SK-N-SH (cell line): ENCODE measurements around the gene OR10H5. TPM values are rescaled to one million over a fixed set of nuclear protein-coding genes. Genes with fewer than 3 reads are reported as not detected.

Source experiments
- CTCF ChIA-PET: fragments of 300-600, 350-600 bp; formaldehyde crosslinking; extraction: SDS; loops from one replicate; lab custom pipeline; 2021; lab: Yijun Ruan, JAX
- POLR2A ChIA-PET: fragments of 350-600 bp; sonication (Branson Sonifier 250); formaldehyde crosslinking; extraction: SDS; loops from one replicate; lab custom pipeline; 2020; ENCODE audit warnings: antibody characterized with exemption, inconsistent platforms; lab: Yijun Ruan, JAX
- DNase-seq: peaks from one replicate; pipeline ENCODE4 v3.0.0; 2012
- H2AFZ ChIP-seq: fragments of 200-600 bp; sonication (generic); 2 replicates; pipeline ENCODE4 v1.8.1; 2016; ENCODE audit warnings: antibody characterized with exemption, mild to moderate bottlenecking, low read depth
- H3F3A ChIP-seq: fragments of 200-600 bp; sonication (generic); replicated peaks from 2 replicates; pipeline ENCODE3; 2016; ENCODE audit warnings: antibody characterized with exemption, mild to moderate bottlenecking; ENCODE audit not compliant: insufficient read depth
- H3K27ac ChIP-seq, 2 experiments: fragments of 200-500 bp in 1 of 2; fragments of 200-600 bp in 1 of 2; sonication (Bioruptor generic) in 1 of 2; sonication (generic), shearing (Covaris generic) in 1 of 2; 2 replicates each; pipeline versions ENCODE4 v1.5.1 to v1.6.1; 2014 to 2016; ENCODE audit warnings: low read depth in 2 of 2, inconsistent platforms in 1 of 2, low read length in 1 of 2, mild to moderate bottlenecking in 1 of 2, mixed read lengths in 1 of 2
- H3K27me3 ChIP-seq: fragments of 200-600 bp; sonication (generic), shearing (Covaris generic); 2 replicates; pipeline ENCODE4 v1.6.1; 2016; ENCODE audit warnings: mixed run types; ENCODE audit not compliant: insufficient read depth
- H3K36me3 ChIP-seq, 2 experiments: fragments of 200-500 bp in 1 of 2; fragments of 200-600 bp in 1 of 2; sonication (Bioruptor generic) in 1 of 2; sonication (generic) in 1 of 2; replicated peaks in 1 of 2; 2 replicates each; pipeline versions ENCODE3 to v1.5.1; 2014 to 2016; ENCODE audit warnings: low read length in 1 of 2, mild to moderate bottlenecking in 1 of 2; ENCODE audit not compliant: insufficient read depth in 2 of 2, control insufficient read depth in 1 of 2
- H3K4me1 ChIP-seq, 2 experiments: fragments of 200-500 bp in 1 of 2; fragments of 200-600 bp in 1 of 2; sonication (Bioruptor generic) in 1 of 2; sonication (generic), shearing (Covaris generic) in 1 of 2; 2 replicates each; pipeline versions ENCODE4 v1.5.1 to v1.6.1; 2014 to 2016; ENCODE audit warnings: low read depth in 1 of 2, low read length in 1 of 2, mixed run types in 1 of 2; ENCODE audit not compliant: insufficient read depth in 2 of 2, control insufficient read depth in 1 of 2
- H3K4me2 ChIP-seq: fragments of 200-600 bp; sonication (generic), shearing (Covaris generic); 2 replicates; pipeline ENCODE4 v1.6.1; 2017; ENCODE audit warnings: mixed run types
- H3K4me3 ChIP-seq, 2 experiments: fragments of 200-500 bp in 1 of 2; fragments of 200-600 bp in 1 of 2; sonication (Bioruptor generic) in 1 of 2; sonication (generic), shearing (Covaris generic) in 1 of 2; 2 replicates each; pipeline versions ENCODE4 v1.5.1 to v1.8.1; 2014 to 2016; ENCODE audit warnings: low read depth in 2 of 2, inconsistent platforms in 1 of 2, low read length in 1 of 2, mild to moderate bottlenecking in 1 of 2, mixed read lengths in 1 of 2, moderate library complexity in 1 of 2
- H3K79me2 ChIP-seq: fragments of 200-600 bp; sonication (generic); 2 replicates; pipeline ENCODE4 v1.8.1; 2017; ENCODE audit warnings: mild to moderate bottlenecking; ENCODE audit not compliant: insufficient read depth
- H3K9ac ChIP-seq: fragments of 200-600 bp; sonication (generic); 2 replicates; pipeline ENCODE4 v1.6.1; 2017; ENCODE audit warnings: mixed run types
- H3K9me2 ChIP-seq: fragments of 200-600 bp; sonication (generic); 2 replicates; pipeline ENCODE4 v1.6.1; 2017; ENCODE audit warnings: mixed run types
- H3K9me3 ChIP-seq: fragments of 200-600 bp; sonication (generic); 2 replicates; pipeline ENCODE4 v1.6.1; 2017; ENCODE audit warnings: mixed run types, mild to moderate bottlenecking, moderate library complexity
- H4K20me1 ChIP-seq: fragments of 200-600 bp; sonication (generic); 2 replicates; pipeline ENCODE4 v1.6.1; 2017; ENCODE audit warnings: mild to moderate bottlenecking, mixed run types; ENCODE audit not compliant: insufficient read depth
- EP300 ChIP-seq, 2 experiments: IDR thresholded peaks; 2 replicates each; pipeline versions ENCODE4 v1.4.0 to v1.6.1; 2012; ENCODE audit warnings: borderline replicate concordance in 1 of 2, low read depth in 1 of 2, low read length in 1 of 2
- EZH2phosphoT487 ChIP-seq: fragments of 200-600 bp; sonication (generic); IDR thresholded peaks from 2 replicates; pipeline ENCODE4 v1.6.1; 2017; ENCODE audit warnings: low read depth, mixed run types, mild to moderate bottlenecking, antibody characterized with exemption, moderate library complexity, borderline replicate concordance
- FOSL2 ChIP-seq: IDR thresholded peaks from 2 replicates; pipeline ENCODE4 v1.4.0; 2012; ENCODE audit warnings: low read depth, mild to moderate bottlenecking, moderate library complexity, borderline replicate concordance
- FOXJ3 ChIP-seq: sonication (generic); formaldehyde crosslinking; IDR thresholded peaks from 2 replicates; pipeline ENCODE4 v1.5.1; 2020; ENCODE audit warnings: mild to moderate bottlenecking, missing genetic modification reagents
- GATA2 ChIP-seq: sonication (generic); formaldehyde crosslinking; IDR thresholded peaks from 2 replicates; pipeline ENCODE4 v1.5.0; 2020; ENCODE audit warnings: mild to moderate bottlenecking, missing genetic modification reagents
- JUND ChIP-seq: IDR thresholded peaks from 2 replicates; pipeline ENCODE4 v1.4.0; 2012
- MEF2A ChIP-seq: IDR thresholded peaks from 2 replicates; pipeline ENCODE4 v1.4.0; 2012; ENCODE audit warnings: low read depth, borderline replicate concordance
- MXI1 ChIP-seq: IDR thresholded peaks from 2 replicates; pipeline ENCODE4 v1.6.1; 2012; ENCODE audit warnings: mild to moderate bottlenecking, low read depth, low read length, improper control_type of control experiment
- NFIC ChIP-seq: IDR thresholded peaks from 2 replicates; pipeline ENCODE4 v1.4.0; 2012; ENCODE audit warnings: borderline replicate concordance
- NRF1 ChIP-seq: IDR thresholded peaks from 2 replicates; pipeline ENCODE4 v1.6.1; 2012; ENCODE audit warnings: low read depth, mild to moderate bottlenecking, low read length
- POLR2AphosphoS5 ChIP-seq: IDR thresholded peaks from 2 replicates; pipeline ENCODE4 v1.6.1; 2012; ENCODE audit warnings: low read depth, low read length
- RFX5 ChIP-seq: IDR thresholded peaks from 2 replicates; pipeline ENCODE4 v1.6.1; 2012; ENCODE audit warnings: mild to moderate bottlenecking, improper control_type of control experiment, low read length
- RXRA ChIP-seq: IDR thresholded peaks from 2 replicates; pipeline ENCODE4 v1.4.0; 2012; ENCODE audit warnings: low read depth, mild to moderate bottlenecking, borderline replicate concordance
- SIN3A ChIP-seq: IDR thresholded peaks from 2 replicates; pipeline ENCODE4 v1.6.1; 2012; ENCODE audit warnings: low read depth, mild to moderate bottlenecking, low read length, moderate library complexity, borderline replicate concordance
- TAF1 ChIP-seq: IDR thresholded peaks from 2 replicates; pipeline ENCODE4 v1.6.1; 2012; ENCODE audit warnings: low read depth, mild to moderate bottlenecking, low read length, moderate library complexity, borderline replicate concordance
- TEAD4 ChIP-seq: IDR thresholded peaks from 2 replicates; pipeline ENCODE4 v1.4.0; 2012; ENCODE audit warnings: mild to moderate bottlenecking, borderline replicate concordance; ENCODE audit not compliant: insufficient read depth
- YY1 ChIP-seq: IDR thresholded peaks from 2 replicates; pipeline ENCODE4 v1.4.0; 2012; ENCODE audit warnings: low read depth, mild to moderate bottlenecking
- WGBS: methylation state at CpG from one replicate; pipeline ENCODE4 v1.1.6; 2017; ENCODE audit warnings: low lambda C conversion rate; 5-methylcytosine and 5-hydroxymethylcytosine counted together
- polyA plus RNA-seq, 3 experiments: library from polyadenylated mRNA; depleted of rRNA; stranded (reverse); fragments of >200 nt; gene quantifications; 2 replicates each; pipeline ENCODE4 v1.2.3, GENCODE V29; 2012

OR10H5 gene
- polyA plus RNA-seq, 1 of the 3 experiments (the other 2 are of a cell fraction) = not detected

DNA sequence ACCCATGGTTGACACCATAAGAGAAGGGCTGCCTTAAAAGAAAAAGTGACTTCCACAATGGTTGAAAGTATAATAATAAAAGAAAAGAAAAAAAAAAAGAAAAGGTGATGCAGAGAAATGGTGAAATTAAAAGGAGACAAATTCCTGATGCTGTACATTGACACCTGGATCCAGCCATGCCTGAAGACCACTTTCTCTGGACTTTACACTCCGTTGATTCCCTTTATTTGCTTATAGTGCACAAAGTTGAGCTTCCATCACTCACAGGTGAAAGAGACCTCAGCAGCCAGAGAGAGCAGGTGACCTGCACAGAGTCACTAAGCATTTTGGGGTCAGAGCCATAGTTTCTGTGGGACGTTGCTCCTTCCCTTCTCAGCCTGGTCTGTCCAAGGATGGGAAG lies 12.2 kb upstream of the OR10H5 start:
- H3K4me2 ChIP-seq = no peak overlapping the region
- no peak overlapping the region for H3K4me3 ChIP-seq
- H3K27ac ChIP-seq = no peak overlapping the region
- POLR2A ChIA-PET = no interaction called here
- CTCF ChIA-PET = no interaction called here
- H2AFZ ChIP-seq = no peak overlapping the region
- WGBS = 0% methylated on average over 2 of the region's 2 CpGs
- no peaks in the 10 kb centered on the region for H4K20me1 ChIP-seq
- H3K36me3 ChIP-seq = no peaks in the 10 kb centered on the region
- H3K4me1 ChIP-seq = no peaks in the 10 kb centered on the region
- no peak for DNase-seq
- H3K27me3 ChIP-seq = no peaks in the 10 kb centered on the region
- no peak overlapping the region for H3K9ac ChIP-seq
- H3K9me2 ChIP-seq = no peaks in the 10 kb centered on the region
- H3K9me3 ChIP-seq = no peaks in the 10 kb centered on the region
- H3K79me2 ChIP-seq = no peaks in the 10 kb centered on the region
- H3F3A ChIP-seq = no peaks in the 10 kb centered on the region
- no peak for TF ChIP-seq EP300 (IDR thresholded peaks at IDR 0.05; ENCODE audit: borderline replicate concordance in 1 of 2, low read depth in 1 of 2, low read length in 1 of 2)
- TF ChIP-seq FOXJ3 (CRISPR knock-in tag) = no peak
- no peak for TF ChIP-seq NRF1
- TF ChIP-seq TEAD4 = no peak
- no peak for TF ChIP-seq POLR2AphosphoS5
- TF ChIP-seq MEF2A = no peak
- no peak for TF ChIP-seq RXRA
- TF ChIP-seq FOSL2 = no peak
- no peak for TF ChIP-seq RFX5
- no peak for TF ChIP-seq JUND

DNA sequence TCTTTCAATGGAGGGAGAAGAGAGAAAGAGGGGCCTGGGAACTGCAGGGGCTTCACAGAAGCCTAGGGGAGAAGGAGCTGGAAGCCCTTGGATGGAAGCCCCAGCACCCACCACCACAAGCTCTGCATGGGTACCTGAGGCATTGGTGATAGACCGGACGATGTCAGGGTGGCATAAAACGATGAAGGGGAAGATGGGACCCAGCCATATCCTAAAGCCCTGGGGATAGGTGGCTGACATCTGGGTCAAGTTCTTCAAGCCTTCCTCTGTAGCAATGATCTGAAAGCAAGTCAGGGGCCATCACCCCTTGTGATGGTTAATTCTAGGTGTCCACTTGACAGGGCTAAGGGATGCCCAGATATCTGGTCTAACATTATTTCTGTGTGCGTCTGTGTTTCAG lies 11.2 kb upstream of the OR10H5 start:
- no peak for TF ChIP-seq EZH2phosphoT487
- no peak for TF ChIP-seq YY1
- no peak for TF ChIP-seq MEF2A
- no peak for TF ChIP-seq MXI1
- no peak for TF ChIP-seq FOXJ3 (CRISPR knock-in tag)
- TF ChIP-seq POLR2AphosphoS5 = no peak
- TF ChIP-seq NFIC = no peak
- no peak for TF ChIP-seq TAF1
- no peak for TF ChIP-seq SIN3A
- TF ChIP-seq GATA2 = no peak
- no peaks in the 10 kb centered on the region for H3K9me3 ChIP-seq
- H3K36me3 ChIP-seq = no peaks in the 10 kb centered on the region
- H3K27ac ChIP-seq = no peak overlapping the region
- ChIA-PET POLR2A (no interaction called here), CTCF (no interaction called here)
- no peak overlapping the region for H3K4me3 ChIP-seq
- H2AFZ ChIP-seq = no peak overlapping the region
- WGBS = 7% methylated on average over 4 of the region's 4 CpGs
- H3K4me1 ChIP-seq = no peaks in the 10 kb centered on the region
- H3K27me3 ChIP-seq = no peaks in the 10 kb centered on the region
- no peaks in the 10 kb centered on the region for H3K79me2 ChIP-seq
- H4K20me1 ChIP-seq = no peaks in the 10 kb centered on the region
- DNase-seq = no peak
- no peaks in the 10 kb centered on the region for H3K9me2 ChIP-seq
- no peak overlapping the region for H3K9ac ChIP-seq
- no peaks in the 10 kb centered on the region for H3F3A ChIP-seq
- H3K4me2 ChIP-seq = no peak overlapping the region
